GM12875 (cell line): ENCODE results near the gene DNAJC17.

Experiments
- H3K4me3 ChIP-seq: one replicate; pipeline ENCODE4 v1.5.1; 2011; ENCODE audit warnings: low read depth, low read length, control low read depth
- TF ChIP-seq, protein P1 (sequence below): IDR thresholded peaks from 2 replicates; pipeline ENCODE4 v1.5.1; 2011; ENCODE audit warnings: low read depth, mild to moderate bottlenecking, control low read depth, inconsistent platforms, low read length, moderate library complexity, borderline replicate concordance; ENCODE audit not compliant: insufficient read depth

The DNAJC17 gene

DNA sequence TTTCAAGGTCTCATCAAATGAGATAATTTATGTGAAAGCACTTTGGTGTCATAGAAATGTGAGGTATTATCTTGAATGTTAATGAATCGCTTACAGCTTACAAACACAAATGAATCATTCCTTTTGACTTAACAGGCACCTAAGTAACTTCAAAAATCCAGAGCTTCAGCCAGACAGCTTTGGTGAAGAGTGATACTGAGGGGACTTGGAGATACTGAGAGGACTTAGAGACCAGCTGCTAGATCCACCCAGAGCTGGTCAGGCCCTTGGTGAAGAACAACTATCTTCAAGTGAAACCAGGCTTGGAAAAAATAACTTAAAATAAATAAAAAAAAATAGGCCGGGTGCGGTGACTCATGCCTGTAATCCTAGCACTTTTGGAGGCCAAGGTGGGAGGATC, 16.6 kb downstream of the DNAJC17 start:
- H3K4me3 ChIP-seq: no peak overlapping the region
- TF ChIP-seq, protein P1, sequence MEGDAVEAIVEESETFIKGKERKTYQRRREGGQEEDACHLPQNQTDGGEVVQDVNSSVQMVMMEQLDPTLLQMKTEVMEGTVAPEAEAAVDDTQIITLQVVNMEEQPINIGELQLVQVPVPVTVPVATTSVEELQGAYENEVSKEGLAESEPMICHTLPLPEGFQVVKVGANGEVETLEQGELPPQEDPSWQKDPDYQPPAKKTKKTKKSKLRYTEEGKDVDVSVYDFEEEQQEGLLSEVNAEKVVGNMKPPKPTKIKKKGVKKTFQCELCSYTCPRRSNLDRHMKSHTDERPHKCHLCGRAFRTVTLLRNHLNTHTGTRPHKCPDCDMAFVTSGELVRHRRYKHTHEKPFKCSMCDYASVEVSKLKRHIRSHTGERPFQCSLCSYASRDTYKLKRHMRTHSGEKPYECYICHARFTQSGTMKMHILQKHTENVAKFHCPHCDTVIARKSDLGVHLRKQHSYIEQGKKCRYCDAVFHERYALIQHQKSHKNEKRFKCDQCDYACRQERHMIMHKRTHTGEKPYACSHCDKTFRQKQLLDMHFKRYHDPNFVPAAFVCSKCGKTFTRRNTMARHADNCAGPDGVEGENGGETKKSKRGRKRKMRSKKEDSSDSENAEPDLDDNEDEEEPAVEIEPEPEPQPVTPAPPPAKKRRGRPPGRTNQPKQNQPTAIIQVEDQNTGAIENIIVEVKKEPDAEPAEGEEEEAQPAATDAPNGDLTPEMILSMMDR: no peak

DNA sequence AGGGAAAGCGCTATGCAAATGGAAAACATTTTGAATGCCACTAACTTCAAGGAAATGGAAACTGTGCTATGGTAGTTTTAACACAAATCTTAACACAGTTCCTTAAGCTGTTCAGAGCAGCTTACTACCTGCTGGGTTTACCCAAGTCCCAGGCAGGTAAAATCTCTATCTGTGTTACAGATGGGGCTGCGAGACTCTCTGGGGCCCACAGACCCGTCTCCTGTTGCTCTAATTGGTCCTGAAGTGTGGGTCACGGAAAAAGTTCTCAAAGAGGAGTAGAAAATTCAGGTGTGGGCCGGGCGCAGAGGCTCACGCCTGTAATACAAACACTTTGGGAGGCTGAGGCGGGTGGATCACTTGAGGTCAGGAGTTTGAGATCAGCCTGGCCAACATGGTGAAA, 17.3 kb downstream of the DNAJC17 start:
- no peak overlapping the region for H3K4me3 ChIP-seq
- TF ChIP-seq, protein P1: no peak

DNA sequence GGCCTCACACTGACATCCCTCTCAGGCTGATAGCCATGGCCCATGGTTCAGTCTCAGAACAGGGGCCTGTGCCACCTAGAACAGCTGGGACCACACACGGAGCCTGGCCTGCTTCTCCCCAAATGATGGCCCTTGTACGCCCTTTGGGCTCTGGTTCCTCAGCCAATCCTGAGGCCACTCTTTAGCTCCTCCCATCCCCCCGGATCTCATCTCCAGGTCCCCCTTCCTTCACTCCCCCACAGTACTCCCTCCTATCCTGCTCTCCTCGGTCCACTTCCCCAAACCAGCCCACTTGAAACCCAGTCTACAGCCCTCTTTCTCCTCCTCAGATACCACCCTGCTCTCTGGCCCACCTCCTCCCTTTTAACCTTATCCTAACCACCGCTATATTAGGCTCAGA, 18.2 kb downstream of the DNAJC17 start:
- TF ChIP-seq, protein P1: no peak
- no peak overlapping the region for H3K4me3 ChIP-seq

DNA sequence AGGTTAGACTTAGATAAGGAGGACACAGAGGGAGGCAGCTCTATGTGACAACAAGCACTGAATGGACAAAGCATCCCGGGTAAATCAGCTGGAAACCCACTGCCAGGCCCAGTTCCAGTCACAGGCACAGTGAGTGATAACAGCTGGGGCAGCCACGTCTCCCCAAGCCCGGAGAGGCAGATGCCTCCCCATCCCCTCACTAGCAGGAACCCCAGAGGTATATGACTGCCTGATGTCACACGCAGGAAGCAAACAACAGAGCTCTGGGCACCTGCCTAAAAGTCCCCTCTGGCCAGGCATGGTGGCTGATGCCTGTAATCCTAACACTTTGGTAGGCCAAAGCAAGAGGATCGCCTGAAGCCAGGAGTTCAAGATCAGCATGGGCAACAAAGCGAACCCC, 19.3 kb downstream of the DNAJC17 start:
- no peak overlapping the region for H3K4me3 ChIP-seq

DNA sequence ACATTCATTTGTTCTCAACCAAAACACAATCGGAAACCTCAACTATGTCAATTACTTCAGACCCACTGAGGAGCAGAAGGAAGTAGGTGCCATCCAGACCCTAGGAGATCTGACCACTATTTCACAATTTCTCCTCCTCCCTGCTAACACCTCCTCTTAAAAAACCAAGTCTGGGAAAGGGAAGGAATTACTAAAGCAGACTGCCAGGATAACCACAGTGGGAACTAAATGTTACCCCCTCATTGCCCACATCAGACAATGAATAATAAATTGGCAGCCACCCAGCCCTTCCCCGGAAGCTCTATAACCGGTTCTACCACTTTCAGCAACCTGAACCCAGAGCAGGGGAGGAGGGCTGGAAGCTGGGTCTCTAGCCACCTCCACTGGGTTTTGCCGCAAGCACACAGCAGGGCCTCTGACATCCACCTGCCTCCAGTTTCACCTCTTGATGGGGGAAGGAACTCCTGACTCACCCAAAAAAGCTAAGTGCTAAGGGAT, 19.9 kb downstream of the DNAJC17 start:
- TF ChIP-seq, protein P1: no peak
- H3K4me3 ChIP-seq: no peak overlapping the region

More for the DNA sequence above, 19.3 kb downstream of the DNAJC17 start:
- TF ChIP-seq, protein P1: no peak

DNA sequence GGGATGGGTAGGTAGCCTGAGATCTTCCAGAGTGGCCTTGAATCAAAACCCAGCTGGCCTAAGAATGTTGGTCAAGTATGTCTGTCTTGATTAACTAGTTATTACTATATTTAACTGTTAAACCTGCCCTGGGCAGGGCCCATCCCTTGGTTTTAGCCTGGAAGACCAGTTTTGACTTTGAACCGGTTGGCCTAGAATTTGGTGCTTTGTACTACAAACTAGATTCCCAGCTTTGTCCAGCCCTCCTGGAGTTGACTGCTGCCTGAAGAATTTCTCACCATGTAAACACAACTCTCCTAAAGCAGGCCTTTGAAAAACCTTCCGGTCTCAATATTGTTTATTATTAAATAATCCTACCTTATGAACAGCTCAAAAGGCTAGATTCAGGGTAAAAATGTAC, 21.5 kb downstream of the DNAJC17 start:
- TF ChIP-seq, protein P1: no peak
- H3K4me3 ChIP-seq: no peak overlapping the region

DNA sequence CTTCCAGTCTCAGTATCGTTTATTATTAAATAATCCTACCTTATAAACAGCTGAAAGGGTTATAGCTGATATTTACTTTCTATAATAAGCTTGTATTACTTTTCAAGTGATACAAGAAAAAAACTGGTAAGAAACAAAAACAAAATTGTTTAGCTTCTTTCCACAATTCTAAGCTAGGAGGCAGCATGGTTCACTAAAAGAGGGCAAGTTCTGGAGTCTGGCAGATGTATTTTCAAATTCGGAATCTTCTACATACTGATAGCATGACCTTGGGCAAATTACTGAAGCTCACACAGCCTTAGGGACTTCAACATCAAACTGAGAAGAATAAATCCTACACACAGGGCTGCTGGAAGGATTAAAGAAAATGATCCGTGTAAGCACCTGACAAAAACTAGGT, 22.1 kb downstream of the DNAJC17 start:
- H3K4me3 ChIP-seq: no peak overlapping the region
- TF ChIP-seq, protein P1: no peak
